HL-60/S4 treated with retinoic acid at 250 ng/mL for 4 days and 3 days (cell line): ENCODE measurements around the gene NODAL.

Experiments used
- in situ Hi-C: fragments of 300-500 bp; cut with MboI; formaldehyde crosslinking; loops from 2 replicates; pipeline ENCODE4 v1.7.0; 2022; ENCODE audit warnings: low sequenced_read_pairs

The NODAL gene

DNA sequence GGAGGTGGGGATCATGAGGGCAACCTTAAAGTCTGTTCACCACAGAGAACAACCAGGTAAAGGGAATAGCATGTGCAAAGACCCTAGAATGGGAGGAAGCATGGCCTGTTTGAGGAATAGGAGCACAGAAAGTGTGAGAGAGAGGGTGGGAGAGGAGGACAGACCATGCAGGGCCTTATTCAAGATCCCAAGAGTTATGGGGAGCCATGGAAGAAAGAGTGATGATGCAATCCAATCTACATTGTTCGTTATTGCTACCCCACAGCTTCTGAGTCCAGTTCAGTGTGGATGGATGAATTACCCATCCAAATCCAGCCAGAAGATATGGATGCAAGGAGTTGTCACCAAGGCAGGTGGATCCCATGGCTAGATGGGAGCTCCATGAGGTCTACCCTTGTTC, 45.3 kb downstream of the NODAL start:
- in situ Hi-C loops = no loop called here

DNA sequence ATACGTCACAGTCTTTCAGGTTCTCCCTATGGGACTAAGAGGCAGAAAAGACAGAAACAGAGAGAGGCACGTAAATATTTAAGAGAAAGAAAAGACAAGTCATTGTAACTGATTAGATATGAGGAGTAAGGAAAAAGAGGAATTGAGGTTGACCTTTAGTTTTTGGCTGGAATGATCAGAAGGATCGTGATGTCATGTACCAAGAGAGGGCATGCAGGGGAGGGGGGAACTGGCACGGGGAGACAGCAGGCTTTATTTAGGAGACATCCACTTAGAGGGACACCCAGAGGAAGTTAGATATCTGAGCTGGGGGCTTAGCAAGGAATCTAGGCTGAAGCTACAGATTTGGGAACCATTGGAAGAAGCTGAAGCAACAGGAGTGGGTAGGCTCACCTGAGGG, 49.8 kb downstream of the NODAL start:
- in situ Hi-C loops = no loop called here
